ENCODE data around the gene GGPS1.

- TF ChIP-seq CTCF (conservative IDR thresholded peaks at IDR 0.05 in 1 of 2, IDR thresholded peaks at IDR 0.05 in 1 of 2; ENCODE audit: extremely low read depth in 1 of 2, insufficient read depth in 1 of 2, low read depth in 1 of 2, low read length in 2 of 2) (no peak), EZH2 (IDR thresholded peaks at IDR 0.05; ENCODE audit: borderline replicate concordance, low read length) (no peak)
These were observed 41.0 kb upstream of the GGPS1 start for GRCh38 chr1:235287208-235287882.

Data from mammary epithelial cell (primary cell).